GM21737 (cell line): ENCODE data around the gene ZNF423.

Experiments
- ATAC-seq: cut with Tn5 transposase; IDR thresholded peaks from one replicate; pipeline ENCODE4 v1.9.1; 2021; ENCODE audit warnings: mild to moderate bottlenecking, moderate library complexity; ENCODE audit not compliant: unreplicated experiment

Gene ZNF423

DNA sequence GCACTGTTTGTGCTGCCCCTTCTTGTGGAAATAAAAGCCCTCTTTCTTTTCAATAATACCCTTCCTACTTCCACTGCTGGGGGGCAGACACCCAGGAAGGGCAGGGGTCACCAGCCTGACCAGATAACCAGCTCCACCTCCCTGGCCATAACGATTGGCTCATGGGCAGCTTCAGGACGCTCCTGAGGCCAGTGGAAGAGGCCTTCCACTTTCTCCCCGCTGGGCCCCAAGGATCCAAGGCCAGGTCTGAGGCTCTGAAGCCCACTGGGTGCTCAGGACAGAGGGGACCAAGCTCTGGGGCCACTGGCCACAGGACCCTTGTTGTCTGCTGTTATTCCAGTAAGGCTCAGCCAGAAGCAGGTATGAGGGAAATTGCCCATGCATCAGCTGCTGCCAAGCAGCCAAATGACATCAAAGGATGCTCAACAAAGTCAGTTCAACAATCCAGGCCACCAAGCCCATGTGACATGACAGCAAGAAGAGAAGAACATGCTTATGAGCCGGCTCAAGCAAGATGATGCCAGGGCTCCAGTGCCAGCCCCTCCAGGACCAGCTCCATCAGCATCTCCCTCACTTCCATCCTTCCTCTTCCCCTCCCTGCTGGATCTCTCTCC is 238.8 kb downstream of the ZNF423 start:
- no peak for ATAC-seq

DNA sequence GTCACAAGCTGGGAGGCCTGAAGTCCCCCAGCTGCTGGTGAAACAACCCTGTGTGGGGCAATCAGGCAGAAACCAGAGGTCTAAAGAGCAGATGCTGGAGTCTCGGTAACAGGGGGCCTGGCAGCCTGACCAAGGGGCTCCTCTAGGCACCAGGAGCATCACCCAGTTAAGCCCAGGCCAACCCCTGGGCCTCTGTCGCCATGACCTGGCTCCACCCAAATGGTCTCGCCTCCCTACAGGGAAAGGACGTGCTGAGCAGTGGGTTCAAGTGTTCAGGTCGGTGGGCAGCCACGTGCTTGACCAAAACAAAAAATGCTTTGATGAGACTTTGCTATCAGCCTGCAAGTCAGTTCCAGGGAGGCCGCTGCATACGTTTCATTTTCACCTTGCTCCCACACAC is 240.3 kb downstream of the ZNF423 start:
- no peak for ATAC-seq

DNA sequence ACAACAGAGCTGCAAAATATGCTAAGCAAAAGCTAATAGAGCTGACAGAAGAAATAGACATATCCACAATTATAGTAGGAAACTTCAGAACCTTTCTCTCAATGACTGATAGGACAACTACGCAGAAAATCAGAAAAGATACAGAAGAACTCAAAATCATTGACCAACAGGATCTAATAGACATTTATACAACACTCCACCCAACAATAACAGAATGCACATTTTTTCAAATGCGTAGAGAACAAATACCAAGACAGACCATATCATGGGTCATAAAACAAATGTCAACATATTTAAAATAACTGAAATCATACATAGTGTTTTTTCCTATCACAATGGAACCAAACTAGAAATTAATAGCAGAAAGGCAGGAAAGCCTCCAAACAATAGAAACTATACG is 244.9 kb downstream of the ZNF423 start:
- ATAC-seq: no peak

DNA sequence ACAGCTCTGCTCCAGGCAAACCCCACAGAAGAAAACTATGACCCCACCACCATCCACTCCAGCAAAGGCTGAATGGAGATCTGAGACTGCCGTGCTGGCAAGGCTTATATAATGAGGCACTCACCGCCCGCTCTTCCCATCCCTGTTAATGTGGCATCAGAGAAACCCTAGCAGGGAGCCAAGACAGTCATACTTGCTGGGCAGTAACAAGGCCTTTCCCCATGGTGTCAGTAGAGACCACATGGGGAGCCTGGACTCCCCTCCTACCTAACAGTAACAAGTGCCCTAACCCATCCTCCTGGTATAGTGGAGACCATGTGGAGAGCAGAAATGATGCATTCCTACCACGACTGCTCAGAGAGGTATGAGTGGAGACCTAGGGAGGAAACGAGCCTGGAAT is 247.1 kb downstream of the ZNF423 start:
- no peak for ATAC-seq

DNA sequence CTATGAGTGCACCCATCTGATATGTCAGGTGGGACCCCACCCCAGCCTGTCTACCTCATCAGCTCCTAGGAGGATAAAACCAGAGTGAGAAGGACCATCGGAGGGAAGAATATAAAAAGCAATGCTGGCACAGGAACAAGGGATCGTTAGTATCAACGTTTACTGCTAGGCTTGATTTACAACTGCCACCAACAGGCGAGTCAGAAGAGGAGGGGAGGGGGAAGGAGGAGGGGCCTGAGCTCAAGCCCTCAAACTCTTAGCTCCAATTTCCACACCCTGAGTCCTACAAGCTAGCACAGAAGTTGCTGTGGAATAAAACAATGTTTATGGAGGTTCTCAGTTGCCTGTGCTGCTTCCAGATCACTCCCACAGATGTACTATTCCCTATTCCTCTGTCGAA is 247.8 kb downstream of the ZNF423 start:
- ATAC-seq: no peak

DNA sequence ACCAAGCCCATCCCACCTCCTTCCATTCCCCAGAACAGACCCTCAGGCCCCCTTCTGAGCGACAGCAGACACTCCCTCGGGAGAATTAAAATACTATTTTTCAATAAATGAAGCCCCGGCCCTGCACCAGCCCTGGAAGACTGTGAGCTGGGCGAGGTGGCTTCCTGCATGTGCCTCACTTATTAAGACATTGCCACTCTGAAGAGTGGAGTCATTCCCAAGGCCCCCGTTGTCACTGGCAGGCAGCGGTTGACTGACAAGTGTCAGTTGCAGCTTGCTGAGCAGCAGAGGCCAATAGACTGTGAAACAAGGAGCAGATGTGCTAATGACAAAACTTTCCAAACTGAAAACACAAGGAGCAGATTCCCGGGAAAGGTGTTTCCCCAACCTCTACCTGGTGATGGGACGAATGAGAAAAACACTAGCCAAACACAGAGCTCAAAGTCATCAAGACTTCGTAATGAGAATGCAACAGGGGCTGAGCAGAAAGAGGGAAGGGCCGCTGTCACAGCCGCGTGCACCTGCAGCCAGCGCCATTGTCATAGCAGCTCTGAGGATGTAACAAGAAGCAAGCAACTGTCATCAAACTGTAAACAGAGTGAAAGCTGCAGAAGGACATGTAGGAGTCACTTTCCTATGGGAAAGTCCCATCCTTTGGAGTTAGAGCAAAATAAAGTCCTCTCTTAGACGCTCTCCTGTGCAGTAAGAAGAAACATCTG is 250.2 kb downstream of the ZNF423 start:
- no peak for ATAC-seq

DNA sequence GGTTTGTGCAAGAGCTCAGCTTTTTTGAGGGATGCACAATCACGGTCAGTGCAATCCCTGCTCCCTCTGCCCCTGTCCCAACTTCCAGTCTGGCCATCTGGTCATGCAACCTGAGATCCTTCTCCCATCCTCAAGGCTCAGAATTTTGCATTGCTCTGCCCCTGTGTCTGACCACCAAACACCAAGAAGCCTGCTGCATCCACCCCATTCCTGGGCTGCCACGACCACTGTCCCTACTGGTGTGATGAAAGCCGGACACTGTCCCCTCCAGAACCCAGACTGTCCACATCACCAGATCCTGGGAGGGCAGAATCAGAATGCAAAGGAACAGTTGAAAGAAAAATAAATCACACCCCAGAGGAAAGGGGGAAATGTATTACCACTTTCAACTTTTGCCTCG is 251.3 kb downstream of the ZNF423 start:
- no peak for ATAC-seq

DNA sequence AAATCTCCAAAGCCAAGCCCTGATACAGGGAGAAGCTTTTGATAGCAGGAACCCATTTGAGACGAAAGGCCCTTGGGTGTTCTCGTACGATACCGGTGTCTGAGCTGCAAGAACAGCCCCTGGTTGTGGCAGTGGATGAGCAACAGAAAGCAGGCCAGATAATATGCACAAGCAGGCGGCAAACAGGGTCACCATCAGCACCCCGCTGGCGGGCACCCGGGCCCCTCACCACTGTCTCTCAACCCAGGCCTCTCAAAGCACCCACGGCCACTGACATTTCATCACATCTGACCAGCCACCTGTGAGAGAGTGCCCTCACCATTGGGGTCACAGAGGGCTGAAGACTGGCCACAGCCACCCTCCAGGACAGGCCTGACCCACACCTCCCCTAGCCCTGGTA is 252.0 kb downstream of the ZNF423 start:
- ATAC-seq: no peak

DNA sequence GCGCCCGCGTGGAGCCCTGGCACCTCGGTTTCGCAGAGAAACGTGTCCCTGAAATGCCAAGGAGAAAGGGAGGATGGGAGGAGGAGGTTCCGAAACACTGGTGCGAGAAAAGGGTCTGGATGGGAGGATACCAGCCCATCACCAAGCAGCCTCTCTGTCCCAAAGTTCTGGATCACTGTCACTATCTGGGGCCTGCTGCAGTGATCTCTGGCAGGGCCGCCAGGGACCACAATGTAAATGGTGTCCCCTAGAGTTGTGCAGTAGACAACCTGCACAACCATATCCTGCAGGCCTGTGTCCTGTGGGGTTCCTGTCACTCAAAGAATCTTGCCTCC is 253.0 kb downstream of the ZNF423 start:
- ATAC-seq: no peak

DNA sequence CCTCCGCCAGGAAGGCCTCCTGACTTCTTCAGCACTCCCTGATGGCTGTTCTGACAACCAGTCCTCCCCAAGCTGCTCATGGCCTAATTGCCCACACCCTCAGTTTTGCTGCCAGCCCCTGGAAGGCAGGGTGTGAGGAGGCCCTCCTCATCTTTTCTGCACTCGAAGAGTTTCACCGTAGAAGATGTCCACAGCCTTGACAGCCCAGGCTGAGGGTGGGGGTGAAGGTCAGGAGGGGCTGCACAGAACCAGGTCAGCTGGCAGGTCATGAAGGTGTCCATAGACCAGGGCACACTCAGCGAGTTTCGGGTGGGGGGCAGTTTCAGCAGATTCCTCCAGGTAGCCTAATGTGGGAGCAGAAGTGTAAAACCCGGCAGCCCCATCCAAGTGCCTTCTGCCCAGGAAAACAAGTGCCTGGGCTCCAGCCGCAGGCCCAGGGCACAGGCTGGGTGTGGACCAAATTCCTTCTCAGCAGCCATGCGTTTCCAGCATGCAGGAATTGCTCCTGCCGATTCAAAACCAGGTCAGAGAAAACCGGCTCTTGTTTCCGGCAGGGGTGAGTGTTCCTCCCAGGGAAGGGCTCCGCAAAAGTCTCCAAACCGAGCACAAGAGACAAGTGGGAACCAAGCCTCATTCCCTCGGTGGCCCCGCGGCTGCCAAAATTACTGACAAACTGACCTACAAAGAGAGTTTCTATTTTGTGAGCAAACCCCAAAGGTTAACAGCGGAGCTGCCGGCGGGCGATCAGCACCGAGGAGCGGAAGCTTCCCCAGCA is 253.5 kb downstream of the ZNF423 start:
- ATAC-seq: no peak

DNA sequence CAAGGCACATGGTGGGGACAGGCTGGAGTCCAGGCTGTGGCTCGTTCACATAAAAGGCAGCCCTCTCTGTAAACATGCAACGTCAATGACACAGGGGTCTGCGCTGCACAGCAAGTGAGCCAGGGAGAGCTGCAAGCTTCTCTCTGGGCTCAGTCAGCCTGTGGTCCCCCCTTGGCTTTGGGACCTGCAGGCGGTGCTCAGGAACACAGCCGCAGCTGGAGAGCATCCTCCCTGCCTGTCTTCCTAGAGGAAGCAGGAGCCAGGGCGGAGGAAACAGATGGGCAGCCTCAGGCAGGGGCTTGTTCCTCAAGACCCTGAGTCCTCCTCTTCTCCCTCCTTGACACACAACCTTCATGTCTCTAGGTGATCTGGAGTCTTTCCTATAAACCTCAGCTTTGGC is 254.3 kb downstream of the ZNF423 start:
- no peak for ATAC-seq

DNA sequence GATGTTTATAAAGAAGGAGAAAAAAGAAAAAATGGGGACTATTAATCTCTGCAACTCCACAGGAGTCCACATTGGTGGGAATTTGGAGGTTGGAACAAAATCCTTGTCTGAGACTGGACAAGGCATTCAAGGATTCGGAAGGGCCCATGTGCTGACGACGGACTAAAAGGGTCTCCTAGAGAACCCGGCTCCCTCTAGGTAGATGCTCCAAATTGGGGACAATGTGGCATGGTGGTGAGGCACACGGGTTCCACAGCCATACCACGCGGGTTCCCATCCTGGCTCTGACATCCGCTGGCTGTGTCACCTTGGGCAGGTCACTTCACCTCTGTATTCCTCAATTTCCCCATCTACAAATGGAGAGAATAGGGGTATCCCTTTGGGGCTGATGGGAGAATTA is 254.9 kb downstream of the ZNF423 start:
- ATAC-seq: no peak

DNA sequence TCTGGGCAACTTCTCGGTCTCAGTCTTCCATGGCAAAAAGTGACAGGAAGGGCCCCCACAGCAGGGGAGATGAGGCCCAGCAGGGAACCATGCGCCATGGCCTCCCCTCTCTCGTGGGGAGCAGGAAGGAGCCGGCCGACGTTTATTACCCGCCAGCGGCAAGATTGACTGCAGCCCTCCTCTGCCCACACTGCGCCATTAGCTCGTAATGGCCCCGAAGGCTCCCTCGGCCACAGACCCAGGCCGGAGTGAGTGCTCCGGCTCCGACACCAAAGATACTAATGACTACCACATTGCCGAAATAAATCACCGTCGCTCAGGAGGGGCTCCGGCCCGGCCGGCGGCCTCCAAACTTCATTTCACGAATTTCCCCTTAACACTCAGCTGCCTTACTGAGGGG is 255.4 kb downstream of the ZNF423 start:
- no peak for ATAC-seq

DNA sequence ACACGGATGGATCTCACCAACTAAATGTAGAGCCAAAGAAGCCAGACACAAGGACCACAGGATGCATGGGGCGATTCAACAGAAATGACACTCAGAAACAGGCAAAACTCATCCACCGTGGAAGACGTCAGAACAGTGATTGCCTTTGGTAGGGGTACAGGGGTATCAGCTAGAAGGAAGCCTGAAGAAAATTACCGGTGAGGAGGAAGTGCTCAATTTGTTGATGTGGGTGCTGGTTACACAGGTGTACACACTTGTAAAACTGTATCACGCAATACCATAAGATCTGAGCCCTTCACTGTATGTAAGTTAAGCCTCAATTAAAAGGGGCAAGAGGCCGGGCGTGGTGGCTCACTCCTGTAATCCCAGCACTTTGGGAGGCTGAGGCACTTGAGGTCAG is 256.2 kb downstream of the ZNF423 start:
- ATAC-seq: no peak

DNA sequence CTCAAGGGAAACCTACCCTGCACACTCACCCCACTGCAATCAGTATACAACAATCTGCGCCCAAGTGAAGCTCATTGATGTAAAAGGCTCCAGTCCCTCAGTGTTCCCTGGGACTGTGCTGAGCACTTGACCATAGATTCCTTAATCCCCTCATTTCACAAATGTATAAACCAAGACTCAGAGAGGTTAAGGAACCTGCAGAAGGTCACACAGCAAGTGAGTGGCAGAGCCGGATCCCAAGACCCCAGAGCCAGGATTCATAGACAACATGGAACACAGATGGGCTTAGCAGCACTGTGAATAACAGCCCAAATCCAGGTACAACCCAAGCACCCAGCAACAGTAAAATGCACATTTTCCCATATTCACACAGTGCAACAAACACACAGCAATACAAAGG is 256.6 kb downstream of the ZNF423 start:
- no peak for ATAC-seq

DNA sequence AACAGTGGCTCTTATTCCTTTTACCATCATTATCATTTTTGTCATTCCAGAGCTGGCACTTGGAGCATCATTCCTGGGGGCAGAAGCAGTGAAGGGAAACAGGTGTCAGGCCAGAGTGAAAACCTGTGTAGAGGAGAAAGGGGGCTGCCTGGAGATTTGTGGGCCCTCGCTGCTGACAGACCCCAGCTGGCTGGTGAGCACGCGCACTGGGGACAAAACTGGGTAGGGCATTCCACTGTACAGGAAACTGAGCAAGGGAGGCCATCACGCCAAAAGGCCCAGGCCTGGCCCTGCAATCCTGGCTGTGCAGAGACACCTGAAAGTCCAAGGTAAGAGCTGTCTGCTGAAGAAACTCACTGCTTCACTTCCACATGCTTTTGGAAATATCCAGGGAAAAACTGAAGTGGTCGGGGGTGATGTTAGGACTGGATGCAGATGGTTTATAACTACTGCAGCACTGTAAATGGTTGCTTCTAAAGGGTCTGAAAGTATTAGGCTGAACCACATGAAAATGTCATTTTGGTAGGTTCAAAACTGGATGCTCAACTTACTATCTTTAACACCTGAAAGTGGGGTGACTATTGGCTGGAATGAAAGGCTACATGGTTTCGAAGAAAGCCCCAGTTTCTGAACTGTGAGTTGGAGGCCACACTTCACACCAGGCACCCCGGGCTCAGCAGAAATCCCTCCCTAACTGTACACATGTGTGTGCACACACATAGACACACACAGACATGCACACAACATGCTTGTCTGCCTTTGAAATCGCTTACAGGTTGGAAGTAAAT is 257.3 kb downstream of the ZNF423 start:
- ATAC-seq: no peak

DNA sequence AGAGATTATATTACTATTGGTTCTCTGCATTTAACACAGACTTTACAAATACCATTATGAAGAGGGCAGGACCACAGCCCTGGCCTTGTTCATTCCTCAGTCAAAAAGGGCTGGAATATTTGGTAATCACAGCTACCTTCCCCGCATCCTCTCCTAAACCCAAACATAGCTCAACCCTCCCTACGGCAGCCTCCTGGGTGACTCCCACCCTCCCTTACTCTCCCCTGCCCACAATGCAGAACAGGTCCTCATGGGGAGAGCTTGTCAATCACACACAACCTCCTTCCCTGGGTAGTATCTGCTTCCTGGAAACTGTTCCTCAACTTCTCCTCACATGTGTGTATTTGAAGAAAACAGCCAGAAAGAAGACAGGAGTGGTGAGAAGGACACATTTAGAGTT is 258.1 kb downstream of the ZNF423 start:
- no peak for ATAC-seq

DNA sequence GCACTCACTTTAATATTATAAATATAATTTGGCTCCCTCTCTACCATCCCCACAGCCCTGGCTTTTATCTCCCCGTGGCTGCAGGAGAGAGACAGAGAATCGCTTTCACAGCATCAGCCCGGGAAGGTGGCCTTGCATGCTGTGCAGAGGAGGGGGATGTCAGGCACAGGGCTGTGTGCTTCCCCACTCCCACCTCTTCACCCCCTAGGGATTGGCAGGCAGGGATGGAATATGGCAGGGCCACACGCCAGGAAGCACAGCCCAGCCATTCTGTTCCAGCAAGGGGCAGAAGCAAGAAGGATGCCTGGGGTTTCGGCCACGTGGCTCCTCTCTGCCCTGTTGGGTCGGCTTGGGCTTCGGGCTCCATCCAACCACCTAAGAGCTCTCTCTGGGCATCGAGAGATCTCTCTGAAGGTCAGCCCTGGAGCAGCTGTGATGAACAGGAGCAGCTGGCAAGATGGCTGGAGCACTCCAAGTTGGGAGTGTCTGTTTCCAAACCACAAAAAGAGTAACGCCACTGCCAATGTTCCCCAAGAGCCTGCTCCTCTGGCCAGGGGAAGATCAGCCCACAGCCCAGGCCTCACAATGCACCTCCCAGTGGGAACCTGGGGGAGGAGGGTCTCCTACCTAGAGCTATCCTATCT is 259.1 kb downstream of the ZNF423 start:
- no peak for ATAC-seq

DNA sequence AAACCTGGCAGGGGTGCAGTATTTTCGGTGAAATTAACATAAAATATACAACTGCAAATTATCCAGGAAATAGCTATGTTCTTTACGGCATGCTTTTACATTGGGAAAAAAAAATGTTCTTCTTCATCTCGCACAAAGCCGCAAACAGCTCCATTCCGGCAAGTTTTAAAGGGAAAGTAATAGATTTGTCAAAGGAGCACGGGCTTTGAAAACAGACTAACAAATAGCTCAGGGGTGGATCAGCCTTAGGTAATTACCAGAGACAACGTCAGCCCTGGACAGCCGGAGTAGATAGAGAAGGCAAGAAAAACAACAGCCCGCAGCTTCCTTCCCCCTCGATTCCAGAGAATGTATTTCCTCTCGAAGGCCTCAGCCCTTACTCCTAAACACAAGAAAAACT is 259.8 kb downstream of the ZNF423 start:
- no peak for ATAC-seq

DNA sequence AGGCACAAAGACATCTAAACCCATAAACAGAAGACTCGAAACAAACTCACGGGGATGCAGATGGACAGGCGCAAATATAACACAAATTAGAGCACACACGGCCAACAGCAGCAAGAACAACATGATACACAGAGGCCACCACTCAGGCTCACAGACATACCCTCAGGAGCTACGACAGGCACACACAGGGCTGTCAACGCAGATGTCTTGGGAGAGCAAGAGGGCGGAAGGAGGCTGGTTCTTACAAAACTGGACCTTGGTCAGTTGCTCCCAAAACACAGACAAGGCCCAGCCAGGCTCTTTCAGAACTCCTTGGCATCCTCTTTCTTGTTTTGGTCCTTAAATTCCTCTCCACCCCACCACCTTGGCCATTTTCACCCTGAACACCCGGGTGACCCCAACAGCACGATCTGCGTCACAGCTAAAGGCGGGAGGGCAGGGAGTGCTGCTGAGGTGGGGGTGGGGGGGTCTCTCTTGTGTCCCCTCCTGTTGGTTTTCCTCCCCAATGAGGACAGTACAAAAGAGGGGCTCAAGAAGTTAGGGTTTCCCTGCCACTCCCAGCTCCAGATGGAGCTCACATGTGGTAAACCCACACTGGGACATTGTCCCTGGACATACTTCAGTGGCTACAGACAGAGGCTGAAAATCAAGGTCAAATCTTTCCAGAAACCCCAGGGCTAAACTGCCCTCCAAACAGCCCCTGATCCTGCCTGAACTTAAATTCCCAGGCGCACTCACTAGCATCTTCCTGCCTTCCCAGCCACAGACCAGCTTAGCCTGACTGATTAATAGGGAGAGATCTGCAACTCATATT is 261.0 kb downstream of the ZNF423 start:
- ATAC-seq: no peak
